Neural cell (in vitro differentiated cells): Measurements from ENCODE around the gene ABCC3.

Experiments
- SMC3 ChIP-seq: fragments of 450-650 bp; conservative IDR thresholded peaks from 2 replicates; pipeline ENCODE4 v1.6.1; 2014; ENCODE audit warnings: antibody characterized with exemption, mild to moderate bottlenecking, moderate library complexity; ENCODE audit not compliant: poor library complexity
- TF ChIP-seq, protein P1 (sequence below): fragments of 450-650 bp; IDR thresholded peaks from 2 replicates; pipeline ENCODE4 v1.5.1; 2014; ENCODE audit warnings: antibody characterized with exemption, mild to moderate bottlenecking, moderate library complexity; ENCODE audit not compliant: poor library complexity, severe bottlenecking

DNA sequence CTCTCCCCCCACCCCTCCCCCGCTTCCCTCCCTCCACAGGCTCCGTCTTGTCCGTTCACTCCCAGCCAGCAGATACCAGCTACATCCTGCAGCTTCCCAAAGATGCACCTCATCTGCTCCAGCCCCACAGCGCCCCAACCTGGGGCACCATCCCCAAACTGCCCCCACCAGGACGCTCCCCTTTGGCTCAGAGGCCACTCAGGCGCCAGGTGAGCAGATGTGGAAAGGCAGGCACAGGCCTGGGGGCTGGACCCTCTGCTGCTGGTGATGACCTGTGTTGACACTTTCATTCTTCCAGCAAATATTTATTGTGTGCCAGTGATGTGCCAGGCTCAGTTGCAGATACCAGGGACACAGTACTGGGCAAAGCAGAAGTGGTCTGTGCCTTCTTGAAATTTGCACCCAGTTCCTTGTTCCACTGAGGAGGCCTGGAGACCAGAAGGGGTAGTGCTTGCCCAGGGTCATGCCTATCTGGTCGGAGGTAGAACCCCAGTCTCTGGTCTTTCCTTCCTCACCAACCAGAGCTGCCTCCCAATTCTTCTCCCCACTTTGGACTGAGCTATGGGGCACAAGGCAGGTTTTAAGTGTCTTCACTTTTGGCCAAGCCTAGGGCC, 10.3 kb upstream of the ABCC3 start:
- TF ChIP-seq SMC3 = no peak
- TF ChIP-seq, protein P1, sequence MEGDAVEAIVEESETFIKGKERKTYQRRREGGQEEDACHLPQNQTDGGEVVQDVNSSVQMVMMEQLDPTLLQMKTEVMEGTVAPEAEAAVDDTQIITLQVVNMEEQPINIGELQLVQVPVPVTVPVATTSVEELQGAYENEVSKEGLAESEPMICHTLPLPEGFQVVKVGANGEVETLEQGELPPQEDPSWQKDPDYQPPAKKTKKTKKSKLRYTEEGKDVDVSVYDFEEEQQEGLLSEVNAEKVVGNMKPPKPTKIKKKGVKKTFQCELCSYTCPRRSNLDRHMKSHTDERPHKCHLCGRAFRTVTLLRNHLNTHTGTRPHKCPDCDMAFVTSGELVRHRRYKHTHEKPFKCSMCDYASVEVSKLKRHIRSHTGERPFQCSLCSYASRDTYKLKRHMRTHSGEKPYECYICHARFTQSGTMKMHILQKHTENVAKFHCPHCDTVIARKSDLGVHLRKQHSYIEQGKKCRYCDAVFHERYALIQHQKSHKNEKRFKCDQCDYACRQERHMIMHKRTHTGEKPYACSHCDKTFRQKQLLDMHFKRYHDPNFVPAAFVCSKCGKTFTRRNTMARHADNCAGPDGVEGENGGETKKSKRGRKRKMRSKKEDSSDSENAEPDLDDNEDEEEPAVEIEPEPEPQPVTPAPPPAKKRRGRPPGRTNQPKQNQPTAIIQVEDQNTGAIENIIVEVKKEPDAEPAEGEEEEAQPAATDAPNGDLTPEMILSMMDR = no peak
